OCI-LY1 (cell line): Measurements from ENCODE around the gene AFMID.

Source experiments
- EZH2 ChIP-seq: fragments of 200-600 bp; sonication (generic), shearing (Covaris generic); IDR thresholded peaks from 2 replicates; pipeline ENCODE4 v1.8.0; 2017; ENCODE audit warnings: borderline replicate concordance, mixed run types, mild to moderate bottlenecking, antibody characterized with exemption, low read length, moderate library complexity, mixed read lengths
- TF ChIP-seq, protein P1 (sequence below): fragments of 200-600 bp; sonication (generic), shearing (Covaris generic); IDR thresholded peaks from 2 replicates; pipeline ENCODE4 v1.5.1; 2017; ENCODE audit warnings: mild to moderate bottlenecking, antibody characterized with exemption, low read length, moderate library complexity, mixed read lengths

- TF ChIP-seq, protein P1, sequence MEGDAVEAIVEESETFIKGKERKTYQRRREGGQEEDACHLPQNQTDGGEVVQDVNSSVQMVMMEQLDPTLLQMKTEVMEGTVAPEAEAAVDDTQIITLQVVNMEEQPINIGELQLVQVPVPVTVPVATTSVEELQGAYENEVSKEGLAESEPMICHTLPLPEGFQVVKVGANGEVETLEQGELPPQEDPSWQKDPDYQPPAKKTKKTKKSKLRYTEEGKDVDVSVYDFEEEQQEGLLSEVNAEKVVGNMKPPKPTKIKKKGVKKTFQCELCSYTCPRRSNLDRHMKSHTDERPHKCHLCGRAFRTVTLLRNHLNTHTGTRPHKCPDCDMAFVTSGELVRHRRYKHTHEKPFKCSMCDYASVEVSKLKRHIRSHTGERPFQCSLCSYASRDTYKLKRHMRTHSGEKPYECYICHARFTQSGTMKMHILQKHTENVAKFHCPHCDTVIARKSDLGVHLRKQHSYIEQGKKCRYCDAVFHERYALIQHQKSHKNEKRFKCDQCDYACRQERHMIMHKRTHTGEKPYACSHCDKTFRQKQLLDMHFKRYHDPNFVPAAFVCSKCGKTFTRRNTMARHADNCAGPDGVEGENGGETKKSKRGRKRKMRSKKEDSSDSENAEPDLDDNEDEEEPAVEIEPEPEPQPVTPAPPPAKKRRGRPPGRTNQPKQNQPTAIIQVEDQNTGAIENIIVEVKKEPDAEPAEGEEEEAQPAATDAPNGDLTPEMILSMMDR, result no peak
- no peak for TF ChIP-seq EZH2
Measured at GRCh38 chr17:78204387-78205123, 17.4 kb downstream of the AFMID start.
